ENCODE results near the gene MICAL2. TPM values are rescaled to one million over a fixed set of nuclear protein-coding genes. Genes with fewer than 3 reads are reported as not detected.

Gene MICAL2
- total RNA-seq, 1 donor from 2014 or later = 20.8 TPM

GRCh38 chr11:12294613-12295012 lies 184.2 kb downstream of the MICAL2 start:
- no peak overlapping the region for H3K27ac Mint-ChIP-seq (ENCODE audit: unreplicated experiment)
- H3K9me3 Mint-ChIP-seq (ENCODE audit: unreplicated experiment) = peaks cover 19% of the 10 kb centered on the region

DNA sequence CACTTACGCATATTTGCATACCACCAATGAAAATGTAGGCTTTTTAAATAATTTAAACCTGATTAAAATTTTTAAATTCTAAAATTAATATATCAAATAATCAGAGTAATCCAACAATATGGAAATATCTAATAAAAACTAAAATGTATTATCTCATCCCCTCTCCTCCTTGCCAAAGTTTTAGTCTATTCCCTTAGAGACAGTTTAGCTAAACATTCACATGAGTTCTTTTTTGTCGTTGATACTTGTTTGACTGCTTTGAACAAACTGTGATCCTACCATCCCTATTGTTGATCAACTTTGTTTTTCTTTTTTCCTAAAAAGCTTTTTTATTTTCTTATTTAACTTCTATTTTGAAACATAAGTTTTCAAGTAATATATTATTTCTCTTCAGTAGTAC lies 185.6 kb downstream of the MICAL2 start:
- H3K4me3 Mint-ChIP-seq (ENCODE audit: unreplicated experiment) = no peak overlapping the region
- H3K9me3 Mint-ChIP-seq (ENCODE audit: unreplicated experiment) = peaks cover 21% of the 10 kb centered on the region
- no peak overlapping the region for H3K27ac Mint-ChIP-seq (ENCODE audit: unreplicated experiment)
- no peaks in the 10 kb centered on the region for H3K27me3 Mint-ChIP-seq (ENCODE audit: unreplicated experiment)
- H3K36me3 Mint-ChIP-seq (ENCODE audit: unreplicated experiment) = peaks cover 4% of the 10 kb centered on the region
- H3K4me1 Mint-ChIP-seq (ENCODE audit: unreplicated experiment) = no peaks in the 10 kb centered on the region
- no peak for DNase-seq (ENCODE audit: extremely low spot score, unreplicated experiment)
- TF ChIP-seq CTCF (IDR thresholded peaks at IDR 0.05) = no peak

More at GRCh38 chr11:12294613-12295012, 184.2 kb downstream of the MICAL2 start:
- no peak for TF ChIP-seq CTCF (IDR thresholded peaks at IDR 0.05)
- H3K36me3 Mint-ChIP-seq (ENCODE audit: unreplicated experiment) = peaks cover 4% of the 10 kb centered on the region
- no peaks in the 10 kb centered on the region for H3K27me3 Mint-ChIP-seq (ENCODE audit: unreplicated experiment)
- no peak for DNase-seq (ENCODE audit: extremely low spot score, unreplicated experiment)
- H3K4me1 Mint-ChIP-seq (ENCODE audit: unreplicated experiment) = peaks cover 3% of the 10 kb centered on the region
- H3K4me3 Mint-ChIP-seq (ENCODE audit: unreplicated experiment) = no peak overlapping the region

DNA sequence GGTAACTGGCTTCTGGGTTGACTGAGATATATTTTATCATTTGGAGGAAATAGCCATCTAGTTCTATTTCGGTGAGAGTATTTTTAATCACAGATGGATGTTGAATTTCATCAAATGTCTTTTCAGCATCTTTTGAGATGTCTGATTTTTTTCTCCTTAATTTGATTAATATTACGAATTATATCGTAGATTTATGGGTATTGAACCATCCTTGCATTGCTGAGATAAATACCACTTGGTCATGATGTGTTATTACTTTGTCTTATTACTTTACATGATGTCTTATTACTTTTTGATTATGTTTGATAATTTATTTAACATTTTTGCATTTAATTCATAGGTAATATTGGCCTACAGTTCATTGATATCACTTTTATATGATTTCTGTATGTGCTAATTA lies 188.2 kb downstream of the MICAL2 start:
- H3K4me3 Mint-ChIP-seq (ENCODE audit: unreplicated experiment) = no peak overlapping the region
- no peaks in the 10 kb centered on the region for H3K27me3 Mint-ChIP-seq (ENCODE audit: unreplicated experiment)
- H3K4me1 Mint-ChIP-seq (ENCODE audit: unreplicated experiment) = no peaks in the 10 kb centered on the region
- H3K9me3 Mint-ChIP-seq (ENCODE audit: unreplicated experiment) = peaks cover 21% of the 10 kb centered on the region
- DNase-seq (ENCODE audit: extremely low spot score, unreplicated experiment) = no peak
- H3K36me3 Mint-ChIP-seq (ENCODE audit: unreplicated experiment) = peaks cover 4% of the 10 kb centered on the region
- no peak overlapping the region for H3K27ac Mint-ChIP-seq (ENCODE audit: unreplicated experiment)
- TF ChIP-seq CTCF (IDR thresholded peaks at IDR 0.05) = no peak

GRCh38 chr11:12301379-12301778 lies 191.0 kb downstream of the MICAL2 start:
- DNase-seq (ENCODE audit: extremely low spot score, unreplicated experiment) = no peak
- peaks cover 4% of the 10 kb centered on the region for H3K36me3 Mint-ChIP-seq (ENCODE audit: unreplicated experiment)
- H3K27me3 Mint-ChIP-seq (ENCODE audit: unreplicated experiment) = no peaks in the 10 kb centered on the region
- peaks cover 21% of the 10 kb centered on the region for H3K9me3 Mint-ChIP-seq (ENCODE audit: unreplicated experiment)
- H3K4me3 Mint-ChIP-seq (ENCODE audit: unreplicated experiment) = no peak overlapping the region
- no peak for TF ChIP-seq CTCF (IDR thresholded peaks at IDR 0.05)
- H3K27ac Mint-ChIP-seq (ENCODE audit: unreplicated experiment) = no peak overlapping the region
- H3K4me1 Mint-ChIP-seq (ENCODE audit: unreplicated experiment) = no peaks in the 10 kb centered on the region

DNA sequence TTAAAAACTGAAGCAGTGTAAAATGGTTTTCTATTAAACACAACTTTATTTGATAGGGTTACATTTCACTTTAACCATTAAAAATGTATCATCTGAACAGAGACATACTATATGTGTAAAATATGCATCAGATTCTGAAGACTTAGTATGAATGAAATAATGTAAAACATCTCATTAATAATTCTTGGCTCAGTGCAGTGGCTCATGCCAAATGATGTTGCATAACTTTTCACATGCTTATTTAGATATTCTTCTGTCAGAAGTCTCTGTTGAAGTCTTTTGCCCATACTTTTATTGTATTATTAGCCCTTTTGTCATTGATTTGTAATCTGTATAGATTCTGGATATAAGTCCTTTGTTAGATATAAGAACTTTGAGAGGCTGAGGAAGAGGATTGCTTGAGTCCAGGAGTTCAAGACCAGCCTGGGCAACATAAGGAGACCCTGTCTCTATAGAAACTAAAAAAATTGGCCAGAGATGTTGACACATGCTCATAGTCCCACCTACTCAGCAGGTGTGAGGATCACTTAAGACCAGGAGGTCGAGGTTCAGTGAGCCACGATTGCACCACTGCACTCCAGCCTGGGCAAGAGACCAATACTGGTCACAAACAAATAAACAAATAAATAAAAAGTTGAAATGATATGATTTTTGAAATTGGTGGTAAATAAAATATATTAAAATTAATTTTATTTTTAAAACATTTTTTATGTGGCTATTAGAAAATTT lies 193.2 kb downstream of the MICAL2 start:
- H3K36me3 Mint-ChIP-seq (ENCODE audit: unreplicated experiment) = peaks cover 2% of the 10 kb centered on the region
- DNase-seq (ENCODE audit: extremely low spot score, unreplicated experiment) = no peak
- no peaks in the 10 kb centered on the region for H3K27me3 Mint-ChIP-seq (ENCODE audit: unreplicated experiment)
- H3K27ac Mint-ChIP-seq (ENCODE audit: unreplicated experiment) = no peak overlapping the region
- no peak overlapping the region for H3K4me3 Mint-ChIP-seq (ENCODE audit: unreplicated experiment)
- H3K4me1 Mint-ChIP-seq (ENCODE audit: unreplicated experiment) = no peaks in the 10 kb centered on the region
- no peak for TF ChIP-seq CTCF (IDR thresholded peaks at IDR 0.05)
- peaks cover 13% of the 10 kb centered on the region for H3K9me3 Mint-ChIP-seq (ENCODE audit: unreplicated experiment)

Data from osteocyte (in vitro differentiated cells).